NCI-H187 (cell line): Measurements from ENCODE around the gene FANCB.

Experiments used
- DNase-seq, 2 experiments: peaks; one replicate each; lab custom pipeline; 2025; lab: John Stamatoyannopoulos, UW

Gene FANCB

DNA sequence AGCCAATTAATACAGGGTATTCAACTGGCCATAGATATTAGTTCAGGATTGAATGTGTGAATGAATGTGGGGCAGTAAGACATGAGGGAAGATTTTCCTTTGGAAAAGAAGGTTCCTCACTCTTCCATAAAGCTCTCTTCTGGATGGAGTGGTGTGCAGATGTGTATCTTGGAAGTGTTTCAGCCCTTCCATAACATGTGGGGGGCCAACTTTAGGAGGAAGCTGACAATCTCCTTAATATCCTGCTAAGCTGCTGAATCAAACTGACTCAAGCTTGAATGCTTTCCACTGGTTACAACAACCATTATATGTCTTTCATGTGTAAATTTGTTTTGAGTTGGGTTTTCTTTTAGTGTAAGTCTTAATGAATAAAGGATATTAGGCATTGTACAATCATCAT lies 40.3 kb downstream of the FANCB start:
- no peak for DNase-seq

- no peak for DNase-seq
Measured at GRCh38 chrX:14832151-14832550, 40.7 kb downstream of the FANCB start.

DNA sequence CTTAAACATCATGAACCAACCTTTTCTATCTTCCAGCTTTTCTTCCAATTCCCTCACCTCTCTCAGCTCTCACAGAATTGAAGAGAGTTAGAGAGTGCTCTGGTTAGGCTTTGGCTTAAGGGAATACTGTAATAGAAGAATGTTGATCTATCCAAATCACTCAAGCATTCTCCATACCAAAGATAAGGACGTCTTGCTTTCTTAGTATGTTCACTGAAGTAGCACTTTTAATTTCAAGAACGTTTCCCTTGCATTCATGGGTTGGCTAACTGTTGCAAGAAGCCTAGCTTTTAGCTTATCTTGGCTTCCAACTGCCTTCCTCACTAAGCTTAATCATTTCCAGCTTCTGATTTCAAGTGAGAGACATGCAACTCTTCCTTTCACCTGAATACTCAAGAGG lies 43.2 kb downstream of the FANCB start:
- no peak for DNase-seq

DNA sequence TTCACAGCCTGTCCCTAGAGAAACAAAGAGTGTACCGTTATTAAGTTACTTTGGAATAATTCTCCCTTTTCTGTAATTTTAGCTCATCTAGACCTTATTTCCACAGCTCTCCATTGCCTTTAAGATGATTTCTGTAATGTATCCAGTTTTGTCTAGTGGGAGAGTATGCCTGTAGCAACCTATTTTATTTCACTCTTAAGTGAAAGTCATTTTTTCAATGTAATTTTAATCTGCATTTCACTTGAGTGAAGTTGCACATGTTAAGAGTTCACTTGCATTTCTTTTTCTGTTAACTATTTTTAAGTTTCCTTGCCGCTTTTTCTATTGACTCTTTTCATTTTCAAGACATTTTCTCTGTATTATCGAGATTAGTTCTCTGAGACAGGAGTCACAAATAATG lies 46.5 kb downstream of the FANCB start:
- DNase-seq = no peak

GRCh38 chrX:14825851-14826250 lies 47.0 kb downstream of the FANCB start:
- DNase-seq = no peak

DNA sequence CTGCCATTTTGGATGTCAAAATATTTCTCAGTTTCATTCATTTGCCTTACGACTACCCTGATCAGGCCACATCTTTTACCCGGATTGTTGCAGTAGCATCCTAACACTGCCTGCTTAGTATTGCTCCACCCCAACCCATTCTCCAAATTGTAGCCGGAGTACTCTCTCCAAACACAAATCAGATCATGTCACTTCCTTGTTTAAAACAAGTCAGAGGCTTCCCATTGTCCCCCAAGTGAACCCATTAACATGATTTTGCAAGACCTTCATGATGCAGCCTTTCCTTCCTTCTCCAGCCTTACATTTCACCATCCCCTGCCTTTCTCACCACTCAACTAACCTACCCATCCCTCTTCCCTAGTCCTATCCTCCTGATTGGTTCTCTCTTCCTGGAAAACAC lies 53.1 kb downstream of the FANCB start:
- no peak for DNase-seq

DNA sequence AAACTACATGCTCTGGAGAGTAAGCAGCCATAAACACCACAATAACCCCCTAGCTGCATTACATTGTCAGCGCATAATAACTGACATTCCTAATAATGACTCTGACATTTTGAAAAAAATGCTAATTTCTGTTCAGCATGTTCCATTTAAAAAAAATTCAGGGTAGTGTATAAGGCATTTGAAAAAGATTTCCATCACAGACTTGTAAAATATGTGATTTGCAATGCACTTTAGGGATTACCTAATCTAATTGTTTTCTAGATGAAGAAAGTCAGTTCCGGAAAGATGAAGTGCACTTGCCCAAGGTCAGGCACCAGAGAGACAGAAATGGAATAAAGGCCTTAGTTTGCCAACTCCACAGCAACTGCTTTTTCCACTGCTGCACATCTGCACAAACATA lies 55.3 kb downstream of the FANCB start:
- DNase-seq = no peak

- no peak for DNase-seq
Measured at GRCh38 chrX:14802943-14803710, 69.7 kb downstream of the FANCB start.

GRCh38 chrX:14801136-14801535 lies 71.7 kb downstream of the FANCB start:
- DNase-seq = no peak

GRCh38 chrX:14798805-14799397 lies 74.0 kb downstream of the FANCB start:
- no peak for DNase-seq
